PC-3 (cell line): ENCODE results near the gene LMBR1.

Source experiments
- EZH2 ChIP-seq: fragments of 300-600 bp; sonication (generic); IDR thresholded peaks from one replicate; pipeline ENCODE4 v1.6.1; 2017; ENCODE audit warnings: antibody characterized with exemption, mild to moderate bottlenecking, low read length; ENCODE audit not compliant: unreplicated experiment
- EZH2phosphoT487 ChIP-seq: fragments of 300-600 bp; sonication (generic); IDR thresholded peaks from 2 replicates; pipeline ENCODE4 v1.6.1; 2018; ENCODE audit warnings: mild to moderate bottlenecking, antibody characterized with exemption, low read length, borderline replicate concordance
- TF ChIP-seq, protein P1 (sequence below): fragments of 300-600 bp; sonication (generic); conservative IDR thresholded peaks from 2 replicates; pipeline ENCODE4 v1.5.1; 2017; ENCODE audit warnings: antibody characterized with exemption, low read depth, mild to moderate bottlenecking, low read length

DNA sequence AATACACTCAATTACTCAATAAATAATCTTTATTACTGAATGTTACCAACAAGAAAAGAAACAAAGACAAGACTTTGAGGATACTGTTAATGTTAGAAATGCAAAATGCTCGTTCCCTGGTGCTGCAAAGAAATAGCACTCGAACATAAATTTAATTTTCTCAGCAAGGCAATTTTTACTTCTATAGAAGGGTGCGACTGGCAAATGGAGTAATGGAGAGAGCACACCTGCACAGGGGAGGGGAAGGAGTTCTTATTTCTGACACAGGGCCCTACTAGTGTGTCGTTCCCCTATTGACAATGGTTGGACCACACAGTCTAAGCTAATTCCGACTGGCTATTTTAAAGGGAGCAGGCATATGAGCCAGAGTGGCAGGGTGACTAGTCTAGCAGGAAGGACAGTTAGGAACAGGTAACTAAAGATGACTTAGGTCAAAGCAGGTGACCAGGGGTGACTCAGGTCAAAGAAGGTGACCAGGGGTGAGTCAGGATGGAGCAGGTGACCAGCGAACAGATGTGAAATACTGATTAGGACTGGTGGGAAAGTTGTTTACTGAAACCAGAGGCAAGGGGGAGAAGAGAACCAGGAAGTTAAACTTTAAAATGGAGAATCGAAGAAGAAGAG is 133.3 kb downstream of the LMBR1 start:
- TF ChIP-seq, protein P1, sequence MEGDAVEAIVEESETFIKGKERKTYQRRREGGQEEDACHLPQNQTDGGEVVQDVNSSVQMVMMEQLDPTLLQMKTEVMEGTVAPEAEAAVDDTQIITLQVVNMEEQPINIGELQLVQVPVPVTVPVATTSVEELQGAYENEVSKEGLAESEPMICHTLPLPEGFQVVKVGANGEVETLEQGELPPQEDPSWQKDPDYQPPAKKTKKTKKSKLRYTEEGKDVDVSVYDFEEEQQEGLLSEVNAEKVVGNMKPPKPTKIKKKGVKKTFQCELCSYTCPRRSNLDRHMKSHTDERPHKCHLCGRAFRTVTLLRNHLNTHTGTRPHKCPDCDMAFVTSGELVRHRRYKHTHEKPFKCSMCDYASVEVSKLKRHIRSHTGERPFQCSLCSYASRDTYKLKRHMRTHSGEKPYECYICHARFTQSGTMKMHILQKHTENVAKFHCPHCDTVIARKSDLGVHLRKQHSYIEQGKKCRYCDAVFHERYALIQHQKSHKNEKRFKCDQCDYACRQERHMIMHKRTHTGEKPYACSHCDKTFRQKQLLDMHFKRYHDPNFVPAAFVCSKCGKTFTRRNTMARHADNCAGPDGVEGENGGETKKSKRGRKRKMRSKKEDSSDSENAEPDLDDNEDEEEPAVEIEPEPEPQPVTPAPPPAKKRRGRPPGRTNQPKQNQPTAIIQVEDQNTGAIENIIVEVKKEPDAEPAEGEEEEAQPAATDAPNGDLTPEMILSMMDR: no peak
- TF ChIP-seq EZH2 (no peak), EZH2phosphoT487 (no peak)
